T-helper 2 cell treated with Interferon-gamma antibody and Interleukin-4, amounts not matched to agents 5 μg/mL and 100 μg/mL, for 36 hours (primary cell): Measurements from ENCODE around the gene IQCM.
"Not testable (repeated sequence)": the region's sequence is repeated elsewhere in the genome, so short reads cannot be mapped to it uniquely, and the experiment has no call there.

Source experiments
- DNase-seq: peaks from one replicate; pipeline ENCODE4 v3.0.0; 2021; ENCODE audit warnings: low spot score
- H3K27ac Mint-ChIP-seq: one replicate; pipeline ENCODE4 v1.8.0; 2021; ENCODE audit warnings: mild to moderate bottlenecking, mixed read lengths
- H3K27me3 Mint-ChIP-seq: one replicate; pipeline ENCODE4 v1.8.0; 2021; ENCODE audit warnings: low read depth, mixed read lengths
- H3K36me3 Mint-ChIP-seq: one replicate; pipeline ENCODE4 v1.8.0; 2021; ENCODE audit warnings: low read depth, mixed read lengths
- H3K4me1 Mint-ChIP-seq: one replicate; pipeline ENCODE4 v1.8.0; 2021; ENCODE audit warnings: low read depth, mixed read lengths
- H3K4me3 Mint-ChIP-seq: one replicate; pipeline ENCODE4 v1.8.0; 2022; ENCODE audit warnings: mild to moderate bottlenecking, moderate library complexity, mixed read lengths
- H3K9me3 Mint-ChIP-seq: one replicate; pipeline ENCODE4 v1.8.0; 2021; ENCODE audit warnings: mixed read lengths

The IQCM gene

DNA sequence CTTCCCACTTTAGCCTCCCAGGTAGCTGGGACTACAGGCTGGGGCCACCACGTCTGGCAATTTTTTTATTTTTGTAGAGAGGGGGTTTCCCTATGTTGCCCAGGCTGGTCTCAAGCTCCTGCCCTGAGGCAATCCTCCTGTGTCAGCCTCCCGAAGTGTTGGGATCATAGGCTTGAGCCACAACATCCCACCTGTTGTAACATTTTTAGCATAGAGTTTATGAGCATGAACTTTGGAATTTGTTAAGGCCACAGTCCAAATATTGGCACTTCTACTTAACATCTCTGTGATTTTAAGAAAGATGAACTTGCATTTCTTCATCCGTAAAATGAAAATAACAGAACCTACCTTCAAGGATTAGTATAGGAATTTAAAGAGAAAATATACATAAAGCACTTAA lies 445.6 kb downstream of the IQCM start:
- Mint-ChIP-seq H3K9me3 (no peaks in the 10 kb centered on the region), H3K27me3 (no peaks in the 10 kb centered on the region), H3K4me3 (no peak overlapping the region), H3K27ac (no peak overlapping the region), H3K4me1 (no peaks in the 10 kb centered on the region), H3K36me3 (no peaks in the 10 kb centered on the region)
- DNase-seq: no peak

DNA sequence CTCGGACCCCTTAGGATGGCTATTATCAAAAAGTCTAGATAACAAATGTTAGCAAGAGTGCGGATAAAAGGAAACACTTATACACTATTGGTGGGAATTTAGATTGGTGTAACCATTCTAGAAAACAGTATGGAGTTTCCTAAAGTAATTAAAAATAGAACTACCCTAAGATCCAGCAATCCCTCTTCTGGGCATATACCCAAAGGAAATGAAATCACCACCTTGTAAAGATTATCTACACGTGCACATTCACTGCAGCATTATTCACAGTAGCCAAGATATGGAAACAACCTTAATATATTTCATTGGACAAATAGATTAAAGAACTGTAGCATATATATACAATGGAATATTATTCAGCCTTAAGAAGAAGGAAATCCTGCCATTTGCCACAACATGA lies 462.4 kb downstream of the IQCM start:
- Mint-ChIP-seq H3K27me3 (no peaks in the 10 kb centered on the region), H3K27ac (no peak overlapping the region), H3K4me3 (no peak overlapping the region), H3K36me3 (no peaks in the 10 kb centered on the region), H3K4me1 (no peaks in the 10 kb centered on the region), H3K9me3 (peaks cover 8% of the 10 kb centered on the region)
- no peak for DNase-seq

DNA sequence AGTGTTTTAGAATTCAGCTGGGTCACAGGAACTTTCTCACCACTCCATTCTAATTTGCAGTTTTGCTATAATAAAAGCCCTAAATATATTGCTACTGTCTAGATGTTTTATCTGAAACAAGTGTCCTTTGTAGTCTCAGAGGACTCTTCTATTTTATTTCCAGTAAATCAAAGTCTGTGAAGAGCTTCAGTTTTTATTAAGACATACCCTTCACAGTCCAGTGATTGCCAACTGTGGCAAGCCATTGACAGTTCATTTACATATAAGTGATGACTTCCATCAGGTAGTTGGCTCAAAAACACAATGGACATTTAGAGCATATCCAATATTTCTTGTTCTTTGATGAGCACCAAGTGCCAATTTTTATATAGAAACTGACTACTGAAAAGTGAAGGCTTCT lies 466.1 kb downstream of the IQCM start:
- H3K9me3 Mint-ChIP-seq: peaks cover 8% of the 10 kb centered on the region
- no peaks in the 10 kb centered on the region for H3K36me3 Mint-ChIP-seq
- no peak overlapping the region for H3K4me3 Mint-ChIP-seq
- no peak for DNase-seq
- no peak overlapping the region for H3K27ac Mint-ChIP-seq
- H3K27me3 Mint-ChIP-seq: no peaks in the 10 kb centered on the region
- H3K4me1 Mint-ChIP-seq: no peaks in the 10 kb centered on the region

DNA sequence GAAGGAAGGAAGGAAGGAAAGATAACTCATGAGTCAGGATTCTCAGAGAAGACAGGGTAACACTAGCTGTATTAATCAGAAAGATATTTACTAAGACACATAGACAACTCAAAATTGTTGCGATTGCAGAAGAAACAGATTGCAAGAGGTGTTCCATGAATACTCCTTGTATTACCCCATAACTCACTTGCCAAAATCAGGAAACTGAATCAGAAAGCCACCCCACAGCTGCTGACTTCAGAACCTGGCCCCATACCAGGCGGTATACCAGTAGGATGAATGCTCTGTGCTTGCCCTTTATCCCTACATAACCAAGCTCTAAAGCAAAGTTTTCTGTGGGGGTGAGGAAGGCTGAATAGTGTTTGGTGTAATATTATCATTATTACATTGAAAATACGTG lies 468.5 kb downstream of the IQCM start:
- Mint-ChIP-seq H3K27me3 (no peaks in the 10 kb centered on the region), H3K9me3 (no peaks in the 10 kb centered on the region), H3K27ac (no peak overlapping the region), H3K4me1 (no peaks in the 10 kb centered on the region), H3K36me3 (no peaks in the 10 kb centered on the region), H3K4me3 (no peak overlapping the region)
- DNase-seq: no peak

DNA sequence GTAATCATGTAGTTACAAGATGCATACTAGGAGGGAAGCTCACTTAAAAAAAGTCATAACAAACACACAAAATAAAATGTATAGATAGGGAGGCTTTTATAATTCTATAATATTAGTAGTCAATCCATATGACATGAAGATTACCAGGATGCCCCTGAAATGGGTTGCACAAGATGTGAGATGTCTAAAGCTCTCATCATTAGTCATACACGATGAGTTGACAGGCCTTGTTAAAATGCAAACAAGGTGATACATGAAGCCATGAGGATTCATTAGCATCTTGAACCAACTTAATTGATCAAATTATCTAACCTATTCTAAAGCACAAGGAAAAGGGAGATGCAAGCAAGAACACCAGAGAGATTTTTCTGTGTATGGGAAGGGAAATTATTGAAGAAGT lies 470.2 kb downstream of the IQCM start:
- H3K27ac Mint-ChIP-seq: no peak overlapping the region
- H3K9me3 Mint-ChIP-seq: no peaks in the 10 kb centered on the region
- no peaks in the 10 kb centered on the region for H3K4me1 Mint-ChIP-seq
- no peak for DNase-seq
- H3K4me3 Mint-ChIP-seq: no peak overlapping the region
- no peaks in the 10 kb centered on the region for H3K27me3 Mint-ChIP-seq
- H3K36me3 Mint-ChIP-seq: no peaks in the 10 kb centered on the region

DNA sequence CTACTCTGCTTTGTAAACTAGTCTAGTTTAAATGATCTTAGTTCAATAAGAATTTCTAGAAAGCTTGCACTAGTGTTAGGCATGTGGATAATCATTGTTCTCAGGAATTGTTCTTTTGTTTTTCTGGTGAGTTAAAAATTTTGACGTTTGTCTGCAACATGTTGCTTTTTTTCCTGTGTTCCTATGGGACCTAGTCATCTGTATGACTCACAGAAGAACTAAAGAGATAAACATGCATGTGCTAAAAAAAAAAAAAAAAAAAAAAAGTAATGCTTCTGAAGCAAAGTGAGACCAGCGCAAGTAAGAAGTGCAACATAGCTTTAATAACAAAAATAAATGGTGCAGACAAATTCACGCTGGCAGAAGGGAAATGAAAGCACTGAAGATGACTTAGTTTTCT lies 471.2 kb downstream of the IQCM start:
- no peak for DNase-seq
- no peaks in the 10 kb centered on the region for H3K36me3 Mint-ChIP-seq

DNA sequence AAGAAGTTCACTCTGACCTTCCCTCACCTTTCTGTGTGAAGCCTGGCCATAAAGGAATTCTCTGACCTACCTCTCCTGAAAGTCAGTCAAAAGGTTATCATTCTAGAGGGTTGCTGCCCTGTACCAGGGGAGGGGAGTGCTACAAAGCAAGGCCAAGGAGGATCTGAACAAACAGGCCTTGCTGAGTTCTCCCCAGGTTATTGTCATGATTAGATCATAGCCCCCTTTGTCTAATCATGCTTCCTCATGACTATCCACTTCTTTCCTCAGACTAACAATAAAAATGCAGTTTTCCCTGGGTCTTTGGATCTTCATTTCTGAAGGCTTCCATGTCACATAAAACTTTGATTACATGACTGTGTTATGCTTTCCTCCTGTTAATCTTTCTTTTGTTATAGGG lies 472.0 kb downstream of the IQCM start:
- no peaks in the 10 kb centered on the region for H3K4me1 Mint-ChIP-seq
- H3K4me3 Mint-ChIP-seq: no peak overlapping the region
- no peak for DNase-seq
- peaks cover 14% of the 10 kb centered on the region for H3K9me3 Mint-ChIP-seq
- no peaks in the 10 kb centered on the region for H3K36me3 Mint-ChIP-seq
- H3K27me3 Mint-ChIP-seq: no peaks in the 10 kb centered on the region
- no peak overlapping the region for H3K27ac Mint-ChIP-seq

More for the DNA sequence above, 471.2 kb downstream of the IQCM start:
- no peaks in the 10 kb centered on the region for H3K27me3 Mint-ChIP-seq
- H3K27ac Mint-ChIP-seq: no peak overlapping the region
- peaks cover 6% of the 10 kb centered on the region for H3K9me3 Mint-ChIP-seq
- H3K4me3 Mint-ChIP-seq: no peak overlapping the region
- no peaks in the 10 kb centered on the region for H3K4me1 Mint-ChIP-seq

DNA sequence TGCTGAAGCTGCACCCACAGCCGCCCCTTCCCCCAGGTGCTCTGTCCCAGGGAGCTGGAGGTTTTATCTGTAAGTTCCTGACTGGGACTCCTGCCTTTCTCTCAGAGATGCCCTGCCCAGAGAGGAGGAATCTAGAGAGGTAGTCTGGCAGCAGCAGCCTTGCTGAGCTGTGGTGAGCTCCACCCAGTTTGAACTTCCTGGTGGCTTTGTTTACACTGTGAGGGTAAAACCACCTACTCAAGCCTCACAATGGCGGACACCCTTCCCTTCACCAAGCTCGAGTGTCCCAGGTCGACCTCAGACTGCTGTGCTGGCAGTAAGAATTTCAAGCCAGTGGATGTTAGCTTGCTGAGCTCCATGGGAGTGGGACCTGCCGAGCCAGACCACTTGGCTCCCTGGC lies 474.5 kb downstream of the IQCM start:
- H3K27ac Mint-ChIP-seq, H3K36me3 Mint-ChIP-seq, H3K27me3 Mint-ChIP-seq: not testable (repeated sequence)

DNA sequence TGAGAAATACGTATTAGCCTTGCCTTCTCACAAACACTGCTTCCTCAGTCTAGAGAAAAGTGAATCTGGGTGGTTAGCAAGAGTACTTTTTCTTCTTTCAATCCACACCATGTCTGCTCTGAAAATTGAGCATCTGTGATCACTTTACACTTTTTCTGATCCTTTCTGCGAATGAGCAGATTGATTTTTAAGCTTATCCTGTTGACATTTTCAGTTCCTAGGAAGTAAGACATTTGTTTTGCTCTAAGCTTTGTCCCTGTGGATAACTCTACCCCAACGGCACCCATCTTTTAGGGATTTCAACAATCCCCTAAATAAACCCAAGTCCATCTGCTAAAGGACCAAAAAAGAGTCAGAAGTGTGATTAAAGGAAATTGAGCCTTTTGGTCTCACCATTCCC lies 487.5 kb downstream of the IQCM start:
- H3K27me3 Mint-ChIP-seq: no peaks in the 10 kb centered on the region
- DNase-seq: no peak
- no peaks in the 10 kb centered on the region for H3K36me3 Mint-ChIP-seq
- no peak overlapping the region for H3K27ac Mint-ChIP-seq
- H3K4me1 Mint-ChIP-seq: no peaks in the 10 kb centered on the region
- H3K9me3 Mint-ChIP-seq: peaks cover 7% of the 10 kb centered on the region
- no peak overlapping the region for H3K4me3 Mint-ChIP-seq

More for the DNA sequence above, 474.5 kb downstream of the IQCM start:
- H3K4me1 Mint-ChIP-seq, DNase-seq, H3K4me3 Mint-ChIP-seq: not testable (repeated sequence)
- peaks cover 18% of the 10 kb centered on the region for H3K9me3 Mint-ChIP-seq

DNA sequence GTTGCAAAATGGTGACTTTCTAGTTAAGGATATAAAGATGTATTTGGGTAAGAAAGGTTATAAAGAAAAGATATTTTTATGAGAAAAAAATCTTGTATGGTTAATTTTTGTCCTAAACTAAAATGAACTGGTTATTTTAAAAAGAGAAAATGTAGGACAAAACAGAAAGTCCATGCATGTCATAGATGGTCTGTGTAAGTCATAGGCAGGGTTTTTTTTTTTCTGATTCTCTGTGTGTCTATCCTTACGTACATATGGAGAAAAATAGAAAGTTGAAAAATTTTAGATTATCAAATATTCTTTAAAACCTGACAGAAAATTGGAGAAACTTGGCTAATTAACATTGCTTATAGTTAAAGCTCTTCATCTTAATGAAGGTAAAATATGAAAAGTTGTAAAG lies 493.4 kb downstream of the IQCM start:
- Mint-ChIP-seq H3K4me3 (no peak overlapping the region), H3K9me3 (peaks cover 25% of the 10 kb centered on the region), H3K27ac (no peak overlapping the region), H3K4me1 (no peaks in the 10 kb centered on the region), H3K36me3 (no peaks in the 10 kb centered on the region), H3K27me3 (no peaks in the 10 kb centered on the region)
- no peak for DNase-seq

DNA sequence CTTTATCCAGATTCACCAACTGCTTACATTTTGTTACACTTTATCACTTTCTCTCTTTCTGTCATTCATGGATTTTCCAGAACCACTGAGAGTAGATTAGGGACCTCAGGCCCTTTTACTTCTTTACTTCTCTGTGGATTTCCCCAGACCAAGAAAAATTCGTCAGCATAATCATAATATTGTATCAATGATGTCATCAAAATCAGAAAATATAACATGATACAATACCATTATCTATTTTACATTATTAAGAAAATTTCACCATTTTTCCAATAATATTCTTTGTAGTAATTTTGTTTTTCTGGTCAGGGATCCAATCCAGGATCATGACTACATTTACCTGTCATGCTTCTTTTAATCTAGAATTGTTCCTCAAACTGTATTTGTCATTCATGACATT lies 494.2 kb downstream of the IQCM start:
- H3K4me1 Mint-ChIP-seq: no peaks in the 10 kb centered on the region
- no peaks in the 10 kb centered on the region for H3K36me3 Mint-ChIP-seq
- H3K4me3 Mint-ChIP-seq: no peak overlapping the region
- no peak overlapping the region for H3K27ac Mint-ChIP-seq
- peaks cover 25% of the 10 kb centered on the region for H3K9me3 Mint-ChIP-seq
- no peaks in the 10 kb centered on the region for H3K27me3 Mint-ChIP-seq
- no peak for DNase-seq

DNA sequence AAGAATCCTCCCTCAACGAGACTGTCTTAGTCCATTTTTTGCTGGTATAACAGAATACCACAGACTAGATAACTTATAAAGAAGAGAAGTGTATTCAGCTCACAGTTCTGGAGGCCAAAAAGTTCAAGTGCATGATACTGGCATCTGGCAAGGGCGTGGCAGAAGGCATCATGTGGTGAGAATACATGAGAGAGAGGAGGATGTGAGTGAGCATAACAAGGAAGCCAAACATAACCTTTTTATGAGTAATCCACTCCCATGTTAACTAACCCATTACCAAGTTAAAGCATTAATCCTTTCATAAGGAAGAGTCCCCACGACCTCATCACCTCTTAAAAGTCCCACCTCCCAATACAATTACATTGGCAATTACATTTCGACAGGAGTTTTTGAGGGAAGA lies 504.6 kb downstream of the IQCM start:
- Mint-ChIP-seq H3K4me3 (no peak overlapping the region), H3K27me3 (no peaks in the 10 kb centered on the region), H3K36me3 (no peaks in the 10 kb centered on the region), H3K27ac (no peak overlapping the region), H3K9me3 (peaks cover 5% of the 10 kb centered on the region), H3K4me1 (no peaks in the 10 kb centered on the region)
- no peak for DNase-seq

DNA sequence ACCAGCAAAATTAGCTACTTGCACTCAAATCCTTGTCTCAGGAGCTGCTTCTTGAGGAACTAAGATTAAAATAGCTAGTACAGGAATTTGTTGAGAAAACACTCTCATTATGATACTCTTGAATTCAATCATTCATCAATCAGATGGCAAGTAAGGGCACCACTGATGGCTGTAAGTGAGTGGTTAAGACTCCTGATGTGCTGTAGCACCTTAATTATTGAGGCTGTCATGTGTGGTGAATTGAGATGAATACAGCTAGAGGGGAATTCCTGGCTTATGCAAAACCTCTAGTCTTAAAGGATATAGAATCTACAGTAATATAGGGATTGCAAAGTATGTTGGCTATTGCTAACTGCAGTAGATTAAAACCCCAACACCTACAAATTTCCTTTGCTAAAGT lies 509.1 kb downstream of the IQCM start:
- peaks cover 5% of the 10 kb centered on the region for H3K9me3 Mint-ChIP-seq
- no peak overlapping the region for H3K27ac Mint-ChIP-seq
- no peak for DNase-seq
- H3K27me3 Mint-ChIP-seq: no peaks in the 10 kb centered on the region
- no peaks in the 10 kb centered on the region for H3K4me1 Mint-ChIP-seq
- no peaks in the 10 kb centered on the region for H3K36me3 Mint-ChIP-seq
- no peak overlapping the region for H3K4me3 Mint-ChIP-seq
